Adrenal gland (tissue), 19 donors: Measurements from ENCODE around the gene C5orf22. TPM values are rescaled to one million over a fixed set of nuclear protein-coding genes. Genes with fewer than 3 reads are reported as not detected.

ENCODE experiments used
- DNase-seq, 7 donors: peaks; one replicate each; pipeline ENCODE4 v3.0.0-alpha.2; 2019 to 2020
- H3K27ac ChIP-seq, 5 donors: fragments of 200-600 bp; sonication (generic) in 4 of 5; 1 replicate in 3 of 5; 2 replicates in 2 of 5; pipeline versions ENCODE4 v1.5.1 to v1.8.0; 2016 to 2020; ENCODE audit warnings: mild to moderate bottlenecking in 1 of 5
- H3K27me3 ChIP-seq: fragments of 200-600 bp; 2 replicates; pipeline ENCODE4 v1.8.0; 2021
- H3K36me3 ChIP-seq, 2 donors: fragments of 200-600 bp; replicated peaks in 1 of 2; 1 replicate in 1 of 2; 2 replicates in 1 of 2; pipeline versions ENCODE4 v1.5.1 to v1.8.0; 2018 to 2022
- H3K4me1 ChIP-seq, 2 donors: fragments of 200-600 bp; replicated peaks in 1 of 2; 1 replicate in 1 of 2; 2 replicates in 1 of 2; pipeline versions ENCODE4 v1.5.1 to v1.8.0; 2018 to 2021
- H3K4me3 ChIP-seq, 4 donors: fragments of 200-600 bp; sonication (generic) in 3 of 4; one replicate each; pipeline ENCODE4 v1.5.1; 2016 to 2018
- H3K9me3 ChIP-seq, 3 donors: fragments of 200-600 bp; sonication (generic) in 1 of 3; replicated peaks in 1 of 3; 1 replicate in 2 of 3; 2 replicates in 1 of 3; pipeline versions ENCODE4 v1.5.1 to v1.8.0; 2016 to 2021
- POLR2A ChIP-seq, 2 donors: fragments of 450-650 bp; IDR thresholded peaks; one replicate each; pipeline ENCODE4 v1.6.1; 2017; ENCODE audit warnings: antibody characterized with exemption in 2 of 2, mild to moderate bottlenecking in 2 of 2, moderate library complexity in 1 of 2
- WGBS, 4 donors: extraction: QIAGEN DNeasy Blood & Tissue Kit in 2 of 4; methylation state at CpG; one replicate each; pipeline versions ENCODE4 v1.1.5 to v1.1.7; 2013 to 2017; 5-methylcytosine and 5-hydroxymethylcytosine counted together
- intact Hi-C, 2 donors: fragments of 100-400 bp; cut with DNase I; formaldehyde crosslinking; loops; one replicate each; pipeline versions ENCODE4 v1.14.1 to v1.15.0; 2022 to 2023
- long read RNA-seq, 10 donors: library from polyadenylated mRNA in 3 of 10; unstranded in 2 of 10; stranded (forward) in 1 of 10; transcript quantifications; one replicate each; pipeline ENCODE4 v2.0.0 and lab custom pipeline, GENCODE V29; 2021 to 2026
- polyA plus RNA-seq, 3 donors: library from polyadenylated mRNA; stranded (reverse); fragments of 200-250 nt in 2 of 3; fragments of 350-450 nt in 1 of 3; fragmentation: Illumina TruSeq in 1 of 3; extraction: RNeasy Lipid Tissue Mini Kit (QIAGEN cat#74804) in 1 of 3; gene quantifications; one replicate each; pipeline ENCODE4 v1.2.3, GENCODE V29; 2013 to 2014
- total RNA-seq, 9 donors: library from RNA; depleted of rRNA in 4 of 9; stranded (reverse); fragments of >200 nt in 4 of 9; fragments of 120-200 nt in 1 of 9; fragmentation: NEBNext Ultra II Directional in 1 of 9; extraction: Animal tissue kit (Norgen Biotek cat#: 25700) in 1 of 9; gene quantifications; one replicate each; pipeline versions ENCODE4 v1.1.0 to v1.2.4, GENCODE V29; 2013 to 2023
- TF ChIP-seq, protein P1 (sequence below), 6 experiments: fragments of 450-650 bp in 4 of 6; fragments of 200-600 bp in 2 of 6; sonication (generic) in 1 of 6; IDR thresholded peaks; 1 replicate in 5 of 6; 2 replicates in 1 of 6; pipeline versions ENCODE4 v1.5.1 to v1.8.0; 2016 to 2021; ENCODE audit warnings: antibody characterized with exemption in 6 of 6, mild to moderate bottlenecking in 2 of 6, moderate library complexity in 1 of 6
- donor health status: healthy with polysubstance abuse.
- donor health status: Bipolar disorder and iron deficiency.
- donor health status: DM: yes; HTN: yes; CAD: no.
- donor health status: DM: no; HTN: no; CAD: no.
- donor health status: DM: no; HTN: no; CAD: no.
- donor health status: DM: yes; HTN: yes; CAD: no.

Gene C5orf22
- total RNA-seq (10 to 100 TPM; 10.4 to 24.0 (median 17.6) TPM), polyA plus RNA-seq (10 to 100 TPM in 1 of 3 donors, 1 to 10 TPM in 2; 3.8 to 21.5 (median 5.6) TPM)
- long read RNA-seq, donor 1, partial matches to known transcripts = 0 of 6 reads
- long read RNA-seq, donor 1, other reads (novel, unspliced or antisense) = 0 of 6 reads
- long read RNA-seq, donor 2, partial matches to known transcripts = 0 of 4 reads
- long read RNA-seq, donor 2, other reads (novel, unspliced or antisense) = 0 of 4 reads
- long read RNA-seq, donor 3, partial matches to known transcripts = 0 of 1 reads
- long read RNA-seq, donor 3, other reads (novel, unspliced or antisense) = 0 of 1 reads
- long read RNA-seq, donor 4, transcript C5orf22-201 (9 exons, 3,612 nt) = major isoform, 5 of 5 reads
- long read RNA-seq, donor 4, partial matches to known transcripts = 0 of 5 reads
- long read RNA-seq, donor 4, other reads (novel, unspliced or antisense) = 0 of 5 reads
- long read RNA-seq, donor 5, transcript C5orf22-201 (9 exons, 3,612 nt) = major isoform, 11 of 14 reads
- long read RNA-seq, donor 5, partial matches to known transcripts = 1 of 14 reads
- long read RNA-seq, donor 5, other reads (novel, unspliced or antisense) = 2 of 14 reads
- long read RNA-seq, donor 6, partial matches to known transcripts = 0 of 2 reads
- long read RNA-seq, donor 6, other reads (novel, unspliced or antisense) = 1 of 2 reads
- long read RNA-seq, donor 7, partial matches to known transcripts = 0 of 1 reads
- long read RNA-seq, donor 7, other reads (novel, unspliced or antisense) = 0 of 1 reads
- long read RNA-seq, donor 8, transcript C5orf22-201 (9 exons, 3,612 nt) = major isoform, 5 of 5 reads
- long read RNA-seq, donor 8, partial matches to known transcripts = 0 of 5 reads
- long read RNA-seq, donor 8, other reads (novel, unspliced or antisense) = 0 of 5 reads
- long read RNA-seq, donor 9, partial matches to known transcripts = 0 of 4 reads
- long read RNA-seq, donor 9, other reads (novel, unspliced or antisense) = 0 of 4 reads
- long read RNA-seq, donor 10 = 0 reads

DNA sequence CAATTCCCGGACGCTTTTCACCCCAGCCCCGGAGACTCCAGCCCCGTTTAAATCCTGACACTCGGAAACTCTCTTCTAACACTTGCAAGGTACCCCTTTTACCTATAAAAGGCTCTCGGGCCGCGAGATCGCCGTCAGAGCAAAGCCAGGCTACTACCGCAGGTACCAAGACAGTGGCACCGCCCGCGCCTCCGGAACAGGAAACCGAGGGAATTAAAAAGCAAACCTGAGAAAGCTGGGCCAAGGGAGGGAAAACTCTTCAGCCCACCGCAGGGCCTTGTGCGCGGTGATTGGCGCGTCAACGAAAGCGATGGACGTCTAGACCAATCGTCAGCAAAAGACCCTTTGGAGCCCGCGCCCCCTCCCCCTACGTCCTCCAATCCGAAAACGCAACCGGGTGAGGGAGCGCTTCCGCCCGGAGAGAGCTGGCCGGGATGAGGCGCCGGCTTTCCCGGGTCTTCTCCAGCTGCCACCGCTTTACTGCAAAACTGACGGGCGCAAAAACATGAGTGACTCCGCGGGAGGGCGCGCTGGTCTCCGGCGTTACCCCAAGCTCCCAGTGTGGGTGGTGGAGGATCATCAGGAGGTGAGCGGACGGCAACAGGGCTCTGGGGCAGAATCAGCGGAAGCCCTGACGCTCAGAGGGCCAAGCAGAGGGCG, at the start of gene C5orf22, which contains the start of gene DROSHA:
Gene C5orf22, plus strand, starts transcription at position 414 of the 660 bp plus-strand sequence. Its CDS starts 92 bp downstream, at position 506.
Gene DROSHA, minus strand, starts transcription at position 206 of the 660 bp plus-strand sequence. CDS start 3,034 bp downstream, outside the sequence.
- intact Hi-C loops = no loop called here
- WGBS, 4 donors = 0 to 1% (median 0%) methylated on average over 17 to 52 of the region's 52 CpGs
- no peaks in the 10 kb centered on the region for H3K9me3 ChIP-seq
- peak within 1 kb of the TSS; percentile 71 to 89 (median 80) for H3K4me3 ChIP-seq
- peak; percentile 95 to 98 (median 97) for DNase-seq
- H3K36me3 ChIP-seq = peaks cover 0 to 46% of the 10 kb centered on the region in 2 donors
- peak within 1 kb of the TSS in 4 of 5 donors; percentile 55 to 86 (median 64) for H3K27ac ChIP-seq
- TF ChIP-seq, protein P1, sequence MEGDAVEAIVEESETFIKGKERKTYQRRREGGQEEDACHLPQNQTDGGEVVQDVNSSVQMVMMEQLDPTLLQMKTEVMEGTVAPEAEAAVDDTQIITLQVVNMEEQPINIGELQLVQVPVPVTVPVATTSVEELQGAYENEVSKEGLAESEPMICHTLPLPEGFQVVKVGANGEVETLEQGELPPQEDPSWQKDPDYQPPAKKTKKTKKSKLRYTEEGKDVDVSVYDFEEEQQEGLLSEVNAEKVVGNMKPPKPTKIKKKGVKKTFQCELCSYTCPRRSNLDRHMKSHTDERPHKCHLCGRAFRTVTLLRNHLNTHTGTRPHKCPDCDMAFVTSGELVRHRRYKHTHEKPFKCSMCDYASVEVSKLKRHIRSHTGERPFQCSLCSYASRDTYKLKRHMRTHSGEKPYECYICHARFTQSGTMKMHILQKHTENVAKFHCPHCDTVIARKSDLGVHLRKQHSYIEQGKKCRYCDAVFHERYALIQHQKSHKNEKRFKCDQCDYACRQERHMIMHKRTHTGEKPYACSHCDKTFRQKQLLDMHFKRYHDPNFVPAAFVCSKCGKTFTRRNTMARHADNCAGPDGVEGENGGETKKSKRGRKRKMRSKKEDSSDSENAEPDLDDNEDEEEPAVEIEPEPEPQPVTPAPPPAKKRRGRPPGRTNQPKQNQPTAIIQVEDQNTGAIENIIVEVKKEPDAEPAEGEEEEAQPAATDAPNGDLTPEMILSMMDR (IDR thresholded peaks at IDR 0.05) = no peak
- TF ChIP-seq POLR2A (IDR thresholded peaks at IDR 0.05) = peak; percentile 8 to 47
- no peaks in the 10 kb centered on the region for H3K27me3 ChIP-seq
- H3K4me1 ChIP-seq = peaks cover 15 to 30% of the 10 kb centered on the region in 2 donors

DNA sequence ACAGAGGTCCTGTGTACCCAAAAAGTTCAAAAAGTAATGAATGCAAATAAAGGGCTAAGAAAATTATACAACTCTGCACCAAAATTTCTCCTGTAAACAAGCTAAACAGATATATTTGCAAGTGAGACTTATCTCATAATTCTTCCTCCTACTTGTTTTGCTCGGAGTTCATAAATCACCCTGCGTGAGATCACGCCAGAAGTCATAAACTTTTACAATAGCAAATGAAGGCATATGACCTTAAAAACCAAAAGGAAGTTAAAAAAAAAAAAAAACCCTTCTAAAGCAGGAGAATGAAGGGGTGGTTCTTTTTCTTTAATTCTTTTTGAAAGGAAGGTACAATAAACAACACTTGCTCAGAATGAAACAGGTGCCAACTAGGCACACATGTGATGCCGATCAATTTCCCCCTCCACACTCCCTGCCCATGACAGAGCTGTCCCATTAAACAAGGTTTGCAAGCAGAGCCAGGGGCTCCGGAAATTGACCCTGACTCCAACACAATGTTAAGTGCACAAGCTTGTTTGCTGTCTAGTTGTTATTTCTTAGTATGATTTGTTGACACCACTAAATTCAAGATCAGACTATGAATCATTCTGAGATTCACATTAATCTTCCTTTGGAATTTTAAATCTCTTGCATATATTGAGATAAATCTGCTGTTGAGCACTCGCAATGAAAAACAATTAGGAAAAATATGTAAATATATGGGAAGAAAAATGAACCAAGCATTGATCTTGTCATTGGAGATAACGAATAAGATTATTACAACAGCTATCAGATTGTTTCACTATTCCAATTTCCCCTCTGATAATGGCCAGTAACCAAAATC, 46.5 kb upstream of the C5orf22 start:
- peaks cover 0 to 27% of the 10 kb centered on the region in 2 donors for H3K36me3 ChIP-seq

DNA sequence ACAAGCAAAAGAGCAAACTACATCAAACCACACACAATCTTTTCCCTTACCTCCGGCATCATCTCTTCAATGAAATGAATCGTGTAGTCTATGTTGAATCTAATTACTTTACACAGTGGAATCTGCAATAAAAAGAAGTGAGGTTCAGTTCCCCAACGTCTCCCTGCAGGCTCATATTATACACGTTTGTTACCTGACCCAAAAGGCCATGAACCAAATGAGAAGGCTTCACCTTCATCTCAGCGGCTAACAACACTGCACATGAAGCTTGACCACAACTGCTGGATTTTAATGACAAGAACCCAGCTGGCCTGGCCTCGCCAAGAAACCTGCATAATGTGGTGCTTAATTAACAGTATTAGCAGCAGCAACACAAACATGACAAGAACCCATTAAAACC, 45.7 kb upstream of the C5orf22 start:
- no peak overlapping the region for H3K27ac ChIP-seq
- TF ChIP-seq, protein P1 (IDR thresholded peaks at IDR 0.05) = no peak
- TF ChIP-seq POLR2A (IDR thresholded peaks at IDR 0.05) = no peak
- H3K4me1 ChIP-seq = peaks cover 9 to 14% of the 10 kb centered on the region in 2 donors
- H3K36me3 ChIP-seq = peaks cover 0 to 27% of the 10 kb centered on the region in 2 donors
- 79 to 91% (median 89%) methylated on average over 6 of the region's 6 CpGs for WGBS, 4 donors
- H3K27me3 ChIP-seq = no peaks in the 10 kb centered on the region
- H3K9me3 ChIP-seq = no peaks in the 10 kb centered on the region
- DNase-seq = no peak
- no peak overlapping the region for H3K4me3 ChIP-seq
- intact Hi-C loops = no loop called here

More for the DNA sequence above, 46.5 kb upstream of the C5orf22 start:
- TF ChIP-seq, protein P1 (IDR thresholded peaks at IDR 0.05) = no peak
- no peak for TF ChIP-seq POLR2A (IDR thresholded peaks at IDR 0.05)
- WGBS, 4 donors = 32 to 42% (median 33%) methylated on average over 7 of the region's 7 CpGs
- intact Hi-C loops = no loop called here
- Histone ChIP-seq H3K4me1 (peaks cover 9 to 14% of the 10 kb centered on the region in 2 donors), H3K4me3 (no peak overlapping the region), H3K9me3 (no peaks in the 10 kb centered on the region), H3K27me3 (no peaks in the 10 kb centered on the region), H3K27ac (no peak overlapping the region)
- DNase-seq = peak in 1 of 7 donors; percentile 7
